ENCODE results near the gene CABLES2. TPM values are rescaled to one million over a fixed set of nuclear protein-coding genes. Genes with fewer than 3 reads are reported as not detected.

CABLES2 gene
- total and polyA plus RNA-seq, 2 donors, result 2.1 to 5.7 TPM

DNA sequence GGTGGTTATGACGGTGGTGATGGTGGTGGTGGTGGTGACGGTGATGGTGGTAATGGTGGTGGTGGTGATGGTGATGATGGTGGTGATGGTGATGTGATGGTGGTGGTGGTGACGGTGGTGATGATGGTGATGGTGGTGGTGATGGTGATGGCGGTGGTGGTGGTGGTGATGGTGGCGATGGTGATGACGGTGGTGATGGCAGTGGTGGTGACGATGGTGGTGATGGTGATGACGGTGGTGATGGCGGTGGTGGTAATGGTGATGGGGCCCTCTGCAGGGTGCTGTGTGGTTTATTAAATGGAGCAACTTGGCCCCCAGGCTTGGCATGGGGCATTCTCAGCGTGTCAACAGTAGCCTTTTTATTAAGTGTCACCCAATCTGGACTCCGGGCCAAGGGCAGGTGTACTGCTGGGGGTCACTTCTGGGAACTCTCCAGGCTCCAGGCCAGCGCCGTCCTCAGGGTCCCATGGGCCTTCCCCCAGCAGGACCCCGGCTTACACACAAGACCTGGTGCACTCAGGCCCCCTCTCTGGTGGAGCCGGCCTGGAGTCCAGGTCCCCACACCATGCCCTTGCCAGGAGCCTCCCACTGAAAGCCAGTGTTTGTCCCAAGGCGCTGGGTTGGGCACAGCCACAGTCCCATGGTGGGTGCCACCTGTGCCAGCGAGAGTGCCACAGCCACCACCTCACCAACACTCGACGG, 8.8 kb downstream of the CABLES2 start:
- Histone ChIP-seq H3K36me3 (ENCODE audit: insufficient read depth) (no peaks in the 10 kb centered on the region), H3K4me3 (ENCODE audit: low read depth, low read length) (no peak overlapping the region), H3K27ac (ENCODE audit: low read depth) (no peak overlapping the region), H3K4me1 (ENCODE audit: insufficient read depth) (no peaks in the 10 kb centered on the region)
- DNase-seq (ENCODE audit: extremely low spot score), result no peak
- WGBS, result 94% methylated on average over 19 of the region's 19 CpGs

DNA sequence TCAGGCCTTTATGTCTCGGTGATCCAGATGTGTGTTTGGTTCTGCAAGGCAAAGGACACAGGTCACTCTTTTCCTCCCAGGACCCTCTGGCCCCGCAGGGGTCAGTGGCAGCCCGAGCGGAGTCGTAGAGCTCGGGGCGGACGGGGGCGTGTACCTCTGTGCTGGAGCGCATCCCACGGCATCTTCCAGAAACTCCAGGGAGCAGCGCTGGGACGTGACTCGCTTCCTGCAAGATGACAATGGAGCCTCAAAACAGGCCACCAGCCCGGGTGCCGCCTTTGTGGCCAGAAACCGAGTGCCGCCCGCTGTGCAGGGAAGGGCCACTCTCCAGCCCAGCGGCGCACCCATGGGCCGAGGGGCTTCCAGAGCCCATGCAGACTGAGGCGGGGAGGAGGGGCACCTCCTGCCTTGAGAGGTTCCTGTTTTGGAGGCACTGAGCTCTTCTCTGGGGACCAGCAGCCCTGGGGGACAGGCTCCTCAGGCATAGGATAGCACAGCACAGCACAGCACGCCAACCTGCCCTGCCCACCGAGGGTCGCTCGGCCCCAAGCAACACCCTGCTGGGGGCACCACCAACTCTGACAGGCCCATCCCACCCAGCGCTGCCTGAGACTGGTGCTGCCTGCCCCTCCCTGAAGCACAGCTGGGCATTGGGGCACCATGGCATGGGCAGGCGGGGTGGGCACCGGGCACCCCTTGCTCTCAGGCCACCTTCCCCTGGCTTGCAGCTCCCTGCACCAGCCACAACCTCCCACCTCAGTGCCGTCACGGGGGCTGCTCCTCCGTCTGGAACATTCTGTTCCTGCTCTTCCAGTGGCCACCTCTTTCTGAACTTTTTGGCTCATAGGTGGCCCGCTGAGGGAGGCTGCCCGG, 10.5 kb downstream of the CABLES2 start:
- Histone ChIP-seq H3K36me3 (ENCODE audit: insufficient read depth) (no peaks in the 10 kb centered on the region), H3K27ac (ENCODE audit: low read depth) (no peak overlapping the region), H3K4me3 (ENCODE audit: low read depth, low read length) (no peak overlapping the region), H3K4me1 (ENCODE audit: insufficient read depth) (no peaks in the 10 kb centered on the region)
- 89% methylated on average over 35 of the region's 35 CpGs for WGBS
- no peak for DNase-seq (ENCODE audit: extremely low spot score)

DNA sequence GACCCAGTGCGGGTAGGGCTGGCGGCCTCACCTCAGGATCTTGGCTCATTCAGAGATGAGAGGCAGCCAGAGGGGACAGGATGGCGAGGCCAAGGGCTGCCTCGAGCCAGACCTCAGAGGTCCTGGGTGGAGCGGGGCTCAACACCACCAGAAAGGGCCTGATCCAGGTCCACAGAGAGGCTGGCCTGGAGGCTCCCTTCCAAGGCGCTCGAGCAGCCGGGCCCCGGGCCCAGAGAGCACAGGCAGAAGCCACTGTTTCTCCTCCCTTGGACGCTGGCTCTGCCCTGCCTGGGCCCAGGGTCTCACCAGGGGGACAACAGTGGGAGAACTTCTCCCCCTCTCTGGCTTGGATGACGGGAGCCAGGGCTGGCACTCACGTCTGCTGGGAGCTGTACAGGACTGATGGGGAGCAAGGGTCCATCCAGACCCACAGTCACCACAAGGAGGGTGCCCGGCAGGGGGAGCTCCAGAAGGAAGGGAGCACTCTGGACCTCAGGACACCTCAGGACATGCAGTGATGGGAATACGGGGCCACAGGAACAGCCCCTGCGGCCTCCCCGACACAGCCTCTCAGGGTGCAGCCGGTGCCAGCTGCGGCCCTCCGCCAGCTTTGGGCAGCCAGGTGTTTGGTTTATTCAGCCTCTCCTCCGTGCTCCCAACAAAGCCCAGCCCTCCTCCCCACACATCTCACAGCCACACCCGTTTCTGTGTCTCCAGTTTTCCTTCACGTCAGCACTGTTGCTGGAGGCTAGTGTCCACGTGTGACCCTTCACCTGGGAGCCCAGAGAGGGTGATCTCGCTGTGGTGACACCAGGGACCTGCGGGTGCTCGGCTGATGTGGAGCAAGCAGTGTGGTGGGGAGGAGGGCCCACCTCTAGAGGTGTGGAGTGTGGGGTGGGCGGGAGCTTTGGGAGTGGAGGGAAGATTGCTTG, 11.5 kb downstream of the CABLES2 start:
- H3K4me1 ChIP-seq (ENCODE audit: insufficient read depth), result no peaks in the 10 kb centered on the region
- WGBS, result 89% methylated on average over 27 of the region's 27 CpGs
- H3K4me3 ChIP-seq (ENCODE audit: low read depth, low read length), result no peak overlapping the region
- H3K27ac ChIP-seq (ENCODE audit: low read depth), result no peak overlapping the region
- no peak for DNase-seq (ENCODE audit: extremely low spot score)
- no peaks in the 10 kb centered on the region for H3K36me3 ChIP-seq (ENCODE audit: insufficient read depth)

DNA sequence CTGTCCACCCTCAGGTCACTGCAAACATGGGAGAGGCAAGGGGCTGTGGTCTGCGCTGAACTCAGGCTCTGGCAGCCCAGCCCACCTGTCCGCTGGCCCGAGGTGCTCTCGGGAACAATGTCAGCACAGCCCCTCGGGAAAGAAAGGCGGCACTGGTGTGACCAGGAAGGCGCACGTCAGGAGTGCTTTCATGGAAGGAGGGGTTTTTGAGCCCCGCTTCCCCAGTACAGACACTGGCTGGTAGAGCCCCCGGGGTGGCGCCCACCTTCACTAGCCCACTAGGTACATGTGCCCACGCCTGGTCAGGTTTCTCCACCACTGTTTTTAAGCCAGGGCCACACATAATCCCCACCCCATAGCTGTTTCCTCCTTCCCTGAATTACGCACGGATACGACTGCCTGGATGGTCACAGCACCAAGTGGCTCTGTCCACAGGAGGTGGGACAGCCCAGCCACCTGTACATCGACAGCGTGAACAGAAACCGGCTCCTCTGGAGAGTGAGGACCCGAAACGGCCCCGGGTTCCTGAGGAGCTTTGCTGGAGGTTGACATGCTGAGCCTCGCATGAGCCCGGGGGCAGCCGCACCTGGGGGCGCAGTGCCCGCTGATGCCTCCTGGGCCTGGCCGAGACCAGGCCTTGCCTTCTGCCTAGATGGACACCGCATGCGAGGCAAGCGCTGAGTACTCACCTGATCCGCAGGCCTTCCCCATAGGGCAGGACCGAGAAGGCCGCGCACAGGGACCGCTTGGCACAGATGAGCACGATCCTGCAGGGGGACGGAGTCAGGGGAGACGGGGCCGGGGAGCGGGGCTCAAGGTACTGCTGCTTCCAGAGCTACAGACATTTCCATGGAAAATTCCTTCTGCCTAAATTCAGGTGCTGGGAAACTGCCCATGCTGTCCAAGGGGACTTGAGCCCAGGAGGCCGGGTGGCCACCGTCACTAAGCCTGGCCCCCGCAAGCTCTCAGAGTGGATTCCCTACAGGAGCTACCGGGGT, 12.5 kb downstream of the CABLES2 start:
- 93% methylated on average over 44 of the region's 44 CpGs for WGBS
- Histone ChIP-seq H3K4me1 (ENCODE audit: insufficient read depth) (no peaks in the 10 kb centered on the region), H3K4me3 (ENCODE audit: low read depth, low read length) (no peak overlapping the region), H3K27ac (ENCODE audit: low read depth) (no peak overlapping the region), H3K36me3 (ENCODE audit: insufficient read depth) (no peaks in the 10 kb centered on the region)
- DNase-seq (ENCODE audit: extremely low spot score), result no peak

DNA sequence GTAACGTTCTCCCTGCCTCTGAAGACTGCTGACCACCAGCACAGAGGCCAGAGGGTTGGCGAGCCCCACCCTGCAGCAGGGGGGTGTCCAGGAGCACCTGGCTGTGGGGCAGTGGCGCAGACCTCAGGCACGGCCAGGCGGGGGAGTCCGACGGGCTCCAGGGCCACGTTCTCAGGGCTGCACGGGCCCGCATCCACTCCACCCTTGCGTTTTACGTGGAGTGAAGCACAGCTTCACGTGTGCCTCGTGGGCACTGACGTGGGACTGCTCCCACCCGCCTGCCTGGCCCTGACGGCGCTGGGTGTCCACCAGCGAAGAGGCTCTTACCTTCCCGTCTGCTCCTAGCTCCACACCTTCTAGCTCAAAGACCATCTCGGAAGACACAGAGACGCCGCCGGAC, 13.3 kb downstream of the CABLES2 start:
- H3K36me3 ChIP-seq (ENCODE audit: insufficient read depth), result no peaks in the 10 kb centered on the region
- H3K4me1 ChIP-seq (ENCODE audit: insufficient read depth), result no peaks in the 10 kb centered on the region
- no peak for DNase-seq (ENCODE audit: extremely low spot score)
- H3K4me3 ChIP-seq (ENCODE audit: low read depth, low read length), result no peak overlapping the region
- WGBS, result 89% methylated on average over 24 of the region's 24 CpGs
- H3K27ac ChIP-seq (ENCODE audit: low read depth), result no peak overlapping the region

DNA sequence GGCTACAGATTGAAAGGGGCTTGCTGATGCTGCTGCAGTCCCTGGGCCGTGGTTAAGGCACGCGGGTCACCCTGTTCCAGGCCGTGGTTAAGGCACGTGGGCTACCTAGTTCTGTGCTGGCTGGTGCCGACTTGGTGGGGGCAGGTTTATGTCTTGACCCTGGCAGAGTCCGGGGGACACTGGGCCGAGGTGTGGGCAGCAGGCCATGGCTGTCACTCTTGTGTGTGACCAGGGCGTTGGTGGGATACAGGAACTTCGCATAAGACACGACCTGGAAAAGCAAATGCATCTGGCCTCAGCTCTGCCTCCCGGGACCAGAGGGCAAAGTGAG, 13.8 kb downstream of the CABLES2 start:
- DNase-seq (ENCODE audit: extremely low spot score), result no peak
- Histone ChIP-seq H3K27ac (ENCODE audit: low read depth) (no peak overlapping the region), H3K4me1 (ENCODE audit: insufficient read depth) (no peaks in the 10 kb centered on the region), H3K4me3 (ENCODE audit: low read depth, low read length) (no peak overlapping the region), H3K36me3 (ENCODE audit: insufficient read depth) (no peaks in the 10 kb centered on the region)
- WGBS, result 87% methylated on average over 12 of the region's 12 CpGs

DNA sequence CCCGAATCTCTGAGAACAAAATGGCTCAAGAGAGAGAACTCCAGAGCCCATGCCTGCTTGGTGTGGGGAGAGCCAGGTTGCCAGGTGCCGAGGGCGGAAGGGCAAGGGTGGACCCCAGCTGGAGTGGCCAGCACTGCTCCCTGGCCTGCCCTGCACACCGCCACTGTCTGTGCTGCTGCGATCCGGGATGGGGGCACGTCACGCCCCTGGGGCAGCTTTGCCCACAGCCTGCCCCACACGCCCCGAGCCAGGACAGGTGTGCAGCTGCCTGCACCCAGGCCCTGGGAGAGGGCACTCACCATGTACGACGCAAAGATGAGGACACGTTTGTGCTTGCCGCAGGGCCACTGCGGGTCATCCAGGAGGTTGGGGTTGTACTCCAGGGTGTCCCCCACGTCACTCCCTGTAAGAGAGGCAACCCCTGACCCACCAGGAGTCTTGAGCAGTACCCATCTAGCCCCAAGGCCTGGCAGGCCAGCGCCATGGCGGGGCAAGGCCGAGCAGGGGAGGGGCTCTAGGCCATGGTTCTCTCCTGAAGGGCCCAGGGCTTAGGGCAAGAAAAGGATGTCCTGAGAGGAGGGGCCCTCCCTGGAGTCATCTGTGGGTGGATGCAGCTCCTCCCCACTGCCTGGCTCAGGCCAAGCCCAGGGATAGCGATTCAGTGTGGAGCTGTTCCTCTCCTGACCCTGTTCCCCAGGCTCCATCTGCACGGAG, 14.3 kb downstream of the CABLES2 start:
- Histone ChIP-seq H3K27ac (ENCODE audit: low read depth) (no peak overlapping the region), H3K4me1 (ENCODE audit: insufficient read depth) (no peaks in the 10 kb centered on the region), H3K4me3 (ENCODE audit: low read depth, low read length) (no peak overlapping the region), H3K36me3 (ENCODE audit: insufficient read depth) (no peaks in the 10 kb centered on the region)
- DNase-seq (ENCODE audit: extremely low spot score), result no peak
- 87% methylated on average over 21 of the region's 21 CpGs for WGBS

DNA sequence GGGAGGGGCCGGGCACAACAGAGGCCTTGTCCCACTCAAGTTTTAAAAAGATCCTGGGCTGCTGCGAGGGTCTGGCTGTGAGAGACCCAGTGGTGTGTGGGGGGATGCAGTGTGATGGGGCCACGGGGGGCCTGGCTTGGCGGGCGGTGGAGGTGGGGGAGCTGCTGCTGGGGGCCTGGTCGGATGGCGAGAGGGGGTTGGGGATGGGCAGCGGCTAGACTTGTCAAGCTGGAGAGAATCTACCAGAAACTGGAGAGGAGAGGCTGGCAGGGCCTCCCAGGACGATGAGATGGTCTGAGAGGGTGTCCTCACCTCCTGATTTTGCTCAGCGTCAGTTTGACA, 15.0 kb downstream of the CABLES2 start:
- no peak for DNase-seq (ENCODE audit: extremely low spot score)
- Histone ChIP-seq H3K27ac (ENCODE audit: low read depth) (no peak overlapping the region), H3K4me1 (ENCODE audit: insufficient read depth) (no peaks in the 10 kb centered on the region), H3K4me3 (ENCODE audit: low read depth, low read length) (no peak overlapping the region), H3K36me3 (ENCODE audit: insufficient read depth) (no peaks in the 10 kb centered on the region)
- 83% methylated on average over 10 of the region's 10 CpGs for WGBS

DNA sequence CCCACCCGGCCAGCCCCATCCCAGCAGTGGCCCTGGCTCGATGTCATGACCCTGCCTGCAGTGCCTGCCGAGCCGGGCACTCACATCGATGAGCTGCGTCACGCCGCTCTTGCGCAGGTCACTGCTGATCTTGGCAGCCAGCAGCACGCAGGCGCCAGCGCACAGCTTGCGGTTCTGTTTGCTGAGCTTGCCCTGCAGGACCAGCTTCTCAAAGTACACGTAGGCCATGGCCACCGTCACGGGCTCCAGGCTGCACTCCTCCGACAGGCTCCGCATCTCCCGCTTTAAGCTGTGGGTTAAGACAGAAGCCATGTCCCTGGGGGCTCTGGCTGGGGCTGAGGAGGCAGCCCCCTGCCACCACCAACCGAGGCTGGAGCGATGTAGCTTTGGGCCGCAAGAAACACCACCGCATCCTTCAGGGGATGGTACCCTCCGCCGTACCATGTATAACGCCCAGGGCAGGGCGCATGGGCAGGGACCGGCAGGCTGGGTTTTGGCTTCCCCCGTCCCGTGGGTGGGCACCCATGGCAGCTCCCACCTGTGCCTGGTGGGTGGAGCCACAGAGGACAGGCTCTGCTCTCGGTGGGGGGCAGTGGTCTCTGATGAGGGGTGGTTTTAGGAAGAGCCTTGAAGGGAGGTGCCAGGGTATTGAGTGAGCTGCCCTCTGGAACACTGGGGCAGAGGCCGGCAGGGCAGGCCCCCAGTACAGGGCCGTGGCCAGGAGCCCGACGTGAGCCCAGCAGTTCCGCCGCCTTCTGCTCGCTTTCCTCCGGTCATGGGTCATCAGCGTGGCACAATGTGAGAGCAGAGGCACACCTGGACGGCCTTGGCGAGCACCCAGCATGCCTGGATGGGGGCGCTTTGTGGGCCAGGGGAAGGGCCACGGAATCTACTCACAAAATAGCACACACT, 15.7 kb downstream of the CABLES2 start:
- 87% methylated on average over 44 of the region's 44 CpGs for WGBS
- Histone ChIP-seq H3K4me1 (ENCODE audit: insufficient read depth) (no peaks in the 10 kb centered on the region), H3K27ac (ENCODE audit: low read depth) (no peak overlapping the region), H3K4me3 (ENCODE audit: low read depth, low read length) (no peak overlapping the region), H3K36me3 (ENCODE audit: insufficient read depth) (no peaks in the 10 kb centered on the region)
- no peak for DNase-seq (ENCODE audit: extremely low spot score)

DNA sequence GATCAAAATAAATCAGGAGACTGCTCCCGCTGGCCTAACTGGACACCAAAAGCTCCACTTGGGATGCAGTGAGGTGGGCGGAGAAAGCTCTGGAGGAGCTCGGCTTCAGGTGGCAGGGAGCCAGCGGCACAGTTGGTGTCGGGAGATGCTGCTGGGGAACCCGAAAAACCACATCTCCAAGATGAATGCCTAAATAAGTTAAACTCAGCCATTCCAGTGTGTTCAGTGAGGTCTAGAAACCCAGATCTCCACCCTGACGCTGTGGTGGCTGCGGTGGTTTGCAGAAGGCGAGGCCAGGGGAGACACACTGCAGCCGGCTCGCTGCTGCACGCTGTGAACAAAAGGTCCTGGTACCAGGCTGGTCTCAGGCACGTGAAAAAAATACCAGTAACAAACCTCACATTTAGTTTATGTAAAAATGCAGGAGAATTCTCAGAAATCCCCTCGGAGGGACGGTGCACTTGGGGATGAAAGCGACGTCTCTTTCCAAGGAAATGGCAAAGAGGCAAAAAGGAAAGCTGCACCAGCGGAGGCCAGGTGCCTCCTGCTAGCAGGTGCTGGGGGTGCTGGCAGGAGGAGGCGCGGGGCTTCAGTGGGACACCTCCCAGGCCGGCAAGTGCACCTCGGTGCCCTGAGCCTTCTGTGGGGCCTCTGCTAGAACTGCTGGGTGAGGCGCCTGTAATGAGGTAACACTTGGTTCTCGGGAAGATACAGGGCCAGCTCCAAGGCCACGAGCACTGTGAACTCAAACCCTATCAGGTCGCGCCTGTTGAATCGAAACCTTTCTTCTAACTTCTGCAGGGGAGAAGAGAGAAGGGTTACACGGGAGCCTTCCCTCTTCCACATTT, 16.5 kb downstream of the CABLES2 start:
- no peak overlapping the region for H3K27ac ChIP-seq (ENCODE audit: low read depth)
- H3K4me1 ChIP-seq (ENCODE audit: insufficient read depth), result no peaks in the 10 kb centered on the region
- no peaks in the 10 kb centered on the region for H3K36me3 ChIP-seq (ENCODE audit: insufficient read depth)
- no peak for DNase-seq (ENCODE audit: extremely low spot score)
- no peak overlapping the region for H3K4me3 ChIP-seq (ENCODE audit: low read depth, low read length)
- WGBS, result 74% methylated on average over 29 of the region's 29 CpGs

DNA sequence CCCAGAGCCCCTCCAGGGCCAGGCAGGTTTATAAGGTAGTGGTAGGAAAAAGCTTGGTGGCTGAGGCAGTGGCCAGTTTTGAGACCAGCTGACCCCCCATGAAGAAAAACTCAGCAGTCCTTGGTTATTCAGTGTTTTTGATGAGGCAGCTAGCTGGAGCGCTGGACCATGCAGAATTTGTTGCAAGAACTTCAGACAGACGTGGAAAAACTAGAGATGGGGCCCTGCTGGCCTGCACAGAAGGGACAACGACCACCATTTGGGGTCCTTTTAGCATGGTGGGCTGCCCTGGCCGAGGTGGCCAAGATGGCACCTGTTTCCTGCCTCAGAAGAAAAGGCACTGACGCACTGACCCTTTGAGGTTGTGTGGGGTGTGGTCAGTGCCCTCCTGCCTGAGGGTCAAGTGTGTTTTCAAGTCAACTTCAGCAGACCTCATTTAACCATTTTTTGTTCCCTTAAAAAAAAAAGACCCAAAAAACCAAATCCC, 17.4 kb downstream of the CABLES2 start:
- no peak overlapping the region for H3K27ac ChIP-seq (ENCODE audit: low read depth)
- no peaks in the 10 kb centered on the region for H3K4me1 ChIP-seq (ENCODE audit: insufficient read depth)
- H3K4me3 ChIP-seq (ENCODE audit: low read depth, low read length), result no peak overlapping the region
- no peaks in the 10 kb centered on the region for H3K36me3 ChIP-seq (ENCODE audit: insufficient read depth)
- no peak for DNase-seq (ENCODE audit: extremely low spot score)
- WGBS, result 72% methylated on average over 5 of the region's 5 CpGs
